HG02623 (cell line): ENCODE measurements around the gene NOTCH3.

Experiments
- ATAC-seq: cut with Tn5 transposase; IDR thresholded peaks from one replicate; pipeline ENCODE4 v1.9.1; 2021; ENCODE audit warnings: moderate library complexity; ENCODE audit not compliant: unreplicated experiment

NOTCH3 gene

GRCh38 chr19:15197275-15197941 lies 3.4 kb downstream of the NOTCH3 start:
- no peak for ATAC-seq

- ATAC-seq = no peak
These were observed 4.3 kb downstream of the NOTCH3 start for GRCh38 chr19:15196360-15197005.

DNA sequence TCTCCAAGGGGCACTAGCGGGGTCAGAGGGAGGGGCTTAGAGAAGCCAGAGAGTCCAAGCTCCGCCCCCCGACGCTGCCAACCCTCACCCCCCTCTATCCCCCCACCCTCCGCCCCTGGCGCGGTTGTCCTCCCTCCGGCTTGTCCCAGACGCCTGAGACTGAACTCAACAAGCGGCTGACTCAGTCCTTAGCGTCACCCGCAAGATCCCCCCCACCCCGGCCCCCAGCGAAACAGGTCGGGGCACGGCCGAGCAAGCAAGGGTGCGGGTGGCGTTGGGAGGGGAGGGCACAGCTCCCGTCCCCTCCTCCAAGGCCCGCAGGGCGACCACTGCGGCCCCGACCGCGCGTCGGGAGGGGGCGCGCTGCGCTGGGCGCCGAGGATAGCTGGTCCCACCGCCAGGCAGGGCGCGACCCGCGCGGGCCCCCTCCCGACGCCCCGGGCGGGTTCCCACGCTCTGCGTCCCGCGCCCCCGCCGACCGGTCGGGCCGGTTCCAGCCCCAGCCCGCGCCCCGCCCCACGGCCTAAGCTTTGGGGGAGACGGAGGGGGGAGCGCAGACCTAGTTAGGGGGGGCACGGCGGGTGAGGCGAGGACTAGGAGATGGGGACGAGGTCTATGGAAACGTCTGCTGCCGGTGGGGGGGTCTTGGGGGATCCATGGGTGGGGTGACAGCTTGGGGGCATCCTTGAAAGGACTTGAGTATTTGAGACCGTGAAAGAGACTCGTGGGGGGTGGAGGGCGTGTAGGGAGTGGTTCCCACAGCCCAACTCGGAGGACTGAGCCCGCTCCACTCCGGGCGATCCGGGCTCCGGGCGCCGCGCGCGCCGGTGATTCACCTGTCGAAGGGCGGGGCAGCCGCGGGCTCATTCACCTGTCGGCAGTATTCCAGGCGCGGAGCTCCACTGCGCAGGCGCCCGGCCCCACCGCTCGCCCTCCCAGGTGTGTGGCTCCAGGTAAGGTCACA lies 5.1 kb downstream of the NOTCH3 start:
- ATAC-seq = no peak

- no peak for ATAC-seq
These were observed 5.9 kb downstream of the NOTCH3 start for GRCh38 chr19:15194938-15195337.

DNA sequence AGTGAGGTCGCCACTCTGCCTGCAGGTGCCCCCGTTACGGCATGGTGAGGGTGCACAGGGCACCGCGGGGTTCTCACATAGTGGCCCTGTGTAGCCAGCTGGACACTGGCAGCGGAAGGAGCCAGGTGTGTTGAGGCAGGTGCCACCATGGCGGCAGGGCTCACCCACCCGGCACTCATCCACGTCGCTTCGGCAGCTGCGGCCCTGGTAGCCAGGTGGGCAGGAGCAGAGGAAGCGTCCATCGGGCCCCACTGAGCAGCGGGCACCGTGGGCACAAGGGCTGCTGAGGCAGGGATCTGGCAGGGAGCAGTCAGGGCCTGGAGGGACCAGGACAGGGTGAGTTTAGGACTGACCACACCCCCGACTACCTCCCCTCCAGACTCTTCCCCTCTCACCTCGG lies 8.8 kb downstream of the NOTCH3 start:
- no peak for ATAC-seq

- ATAC-seq = no peak
These were observed 9.3 kb downstream of the NOTCH3 start for GRCh38 chr19:15191514-15191913.

DNA sequence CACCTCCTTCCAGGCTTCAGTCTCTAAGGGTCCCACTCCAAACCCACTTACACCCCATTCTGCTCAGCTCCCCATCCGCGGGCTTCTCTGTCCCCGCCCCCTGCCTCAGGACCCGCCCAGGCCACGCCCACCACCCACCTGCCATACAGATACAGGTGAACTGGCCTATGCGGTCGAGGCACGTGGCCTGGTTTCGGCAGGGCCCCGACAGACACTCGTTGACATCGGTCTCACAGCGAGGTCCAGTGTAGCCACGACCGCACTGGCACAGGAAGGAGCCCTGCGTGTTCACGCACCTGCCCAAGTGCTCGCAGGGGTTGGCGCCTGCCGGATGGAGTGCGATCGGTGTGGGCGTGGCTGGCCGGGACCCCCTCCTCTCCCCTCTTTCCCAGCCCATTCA lies 11.9 kb downstream of the NOTCH3 start:
- no peak for ATAC-seq

- no peak for ATAC-seq
These were observed 13.5 kb downstream of the NOTCH3 start for GRCh38 chr19:15187026-15188007.

DNA sequence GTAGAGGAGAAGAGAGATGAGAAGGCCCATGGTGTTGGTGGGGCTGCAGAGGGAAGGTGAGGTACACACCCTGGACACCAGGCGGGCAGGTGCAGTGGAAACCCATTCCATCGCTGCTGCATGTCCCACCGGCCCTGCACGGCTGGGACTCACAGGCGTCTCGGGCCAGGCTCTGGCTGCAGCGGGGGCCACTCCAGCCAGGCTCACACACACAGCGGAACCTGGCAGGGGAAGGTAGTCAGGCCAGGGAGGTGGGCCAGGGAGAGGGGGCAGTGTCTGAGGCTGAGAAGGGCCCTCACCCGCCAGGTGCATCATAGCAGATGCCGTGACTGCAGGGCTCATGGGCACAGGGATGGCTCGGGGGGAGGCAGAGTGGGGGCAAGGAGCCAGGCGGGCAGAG lies 15.6 kb downstream of the NOTCH3 start:
- no peak for ATAC-seq

GRCh38 chr19:15184776-15185175 lies 16.0 kb downstream of the NOTCH3 start:
- no peak for ATAC-seq

- no peak for ATAC-seq
These were observed 19.4 kb downstream of the NOTCH3 start for GRCh38 chr19:15181394-15181793.

GRCh38 chr19:15180451-15181390 lies 20.1 kb downstream of the NOTCH3 start:
- ATAC-seq = no peak

DNA sequence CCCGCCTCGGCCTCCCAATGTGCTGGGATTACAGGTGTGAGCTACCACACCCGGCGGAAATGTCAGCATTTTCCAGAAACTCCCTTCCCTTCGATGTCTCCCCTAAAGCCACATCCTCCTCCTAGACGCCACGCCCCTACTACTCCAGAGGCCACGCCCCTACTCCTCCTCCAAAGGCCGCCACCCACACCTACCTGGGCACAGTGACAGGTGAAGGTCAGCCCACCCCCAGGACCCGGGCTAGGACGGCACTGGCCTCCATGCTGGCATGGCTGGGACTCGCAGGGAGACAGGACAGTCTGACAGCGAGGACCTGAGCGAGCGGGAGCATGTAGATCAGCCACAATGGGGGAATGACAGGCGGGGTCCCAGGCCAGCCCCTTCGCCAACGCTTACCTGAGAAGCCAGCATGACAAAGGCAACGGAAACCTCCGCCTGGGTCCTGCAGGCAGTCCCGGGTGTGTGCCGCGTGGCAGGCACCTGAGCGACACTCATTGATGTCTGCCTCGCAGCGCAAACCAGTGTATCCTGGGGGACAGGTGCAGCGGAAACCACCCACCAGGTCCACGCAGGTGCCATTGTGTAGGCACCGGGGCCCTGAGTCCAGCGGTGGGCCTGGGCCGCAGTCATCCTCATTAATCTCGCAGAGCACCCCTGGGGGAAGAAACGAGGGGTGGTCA lies 22.0 kb downstream of the NOTCH3 start:
- no peak for ATAC-seq

GRCh38 chr19:15177269-15178116 lies 23.3 kb downstream of the NOTCH3 start:
- ATAC-seq = no peak

DNA sequence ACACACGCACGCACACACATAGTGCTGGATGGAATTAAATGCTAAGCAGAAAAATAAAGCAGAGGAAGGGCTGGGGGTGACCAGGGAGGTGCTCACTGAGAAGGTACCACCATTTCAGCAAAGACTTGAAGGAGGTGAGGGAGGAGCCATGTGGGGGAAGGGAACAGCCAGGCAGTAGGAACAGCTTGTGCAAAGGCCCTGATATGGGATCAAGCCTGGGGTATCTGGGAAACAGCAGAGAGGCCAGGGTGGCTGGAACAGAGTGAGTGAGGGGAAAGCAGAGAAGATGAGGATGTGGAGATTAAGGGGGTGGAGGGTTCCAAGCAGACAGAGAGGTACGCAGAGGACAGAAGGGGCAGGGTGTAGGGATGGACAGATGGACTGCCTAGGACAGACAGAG lies 25.2 kb downstream of the NOTCH3 start:
- ATAC-seq = no peak

DNA sequence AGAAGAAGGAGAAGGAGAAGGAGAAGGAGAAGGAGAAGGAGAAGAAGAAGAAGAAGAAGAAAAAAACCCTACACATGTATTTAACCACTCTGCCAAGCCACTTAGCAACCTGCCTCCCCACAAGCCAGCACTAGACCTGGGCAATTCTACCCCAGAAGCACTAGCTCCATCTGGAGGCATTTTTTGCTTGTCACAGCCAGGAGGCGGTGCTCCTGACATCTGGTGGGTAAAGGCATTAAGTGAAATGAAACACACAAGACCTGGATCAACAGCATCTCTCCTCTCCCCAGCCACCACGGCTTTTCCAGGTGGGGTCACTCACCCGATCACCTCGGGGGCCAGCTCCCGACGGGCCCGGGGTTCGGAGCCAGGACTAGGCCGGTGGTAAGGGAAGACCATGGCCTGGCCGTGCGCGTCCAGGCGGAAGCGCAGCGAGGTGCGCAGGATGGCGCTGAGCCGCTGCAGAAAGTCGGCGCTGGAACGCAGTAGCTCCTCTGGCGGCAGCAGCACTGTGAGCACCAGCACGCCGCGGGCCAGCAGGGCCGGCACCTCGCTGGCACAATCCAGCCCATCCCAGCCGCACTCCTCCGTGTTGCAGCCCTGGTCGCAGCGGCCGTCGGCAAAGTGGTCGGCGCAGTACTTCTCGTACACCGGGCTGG lies 26.9 kb downstream of the NOTCH3 start:
- no peak for ATAC-seq

DNA sequence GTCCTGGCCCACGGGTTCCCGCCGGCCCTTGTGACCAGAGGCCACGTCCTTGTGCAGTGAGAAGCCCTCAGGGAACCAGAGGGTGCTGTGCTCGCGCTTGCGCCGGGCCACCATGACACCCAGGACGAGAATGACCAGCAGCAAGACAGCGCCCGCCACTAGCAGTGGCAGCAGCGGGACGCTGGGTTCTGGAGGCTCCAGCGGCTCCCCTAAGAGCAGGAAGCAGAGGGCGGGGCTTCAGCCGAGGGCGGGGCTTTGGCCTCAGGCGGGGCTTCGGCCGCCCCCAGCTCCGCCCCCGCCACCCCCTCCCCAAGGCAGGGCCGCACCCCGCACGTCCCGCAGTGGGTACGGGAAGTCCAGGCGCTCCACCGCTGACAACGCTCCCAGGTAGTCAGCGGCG lies 30.4 kb downstream of the NOTCH3 start:
- no peak for ATAC-seq
